IPS-20b (cell line): Measurements from ENCODE around the gene IL17B.

Experiments
- H3K27ac ChIP-seq: one replicate; pipeline ENCODE4 v1.5.1; 2013; ENCODE audit warnings: low read length
- H3K27me3 ChIP-seq: 2 replicates; pipeline ENCODE4 v1.6.1; 2013; ENCODE audit warnings: mild to moderate bottlenecking, low read length, inconsistent platforms; ENCODE audit not compliant: insufficient read depth
- H3K36me3 ChIP-seq: 2 replicates; pipeline ENCODE4 v1.6.1; 2013; ENCODE audit warnings: low read depth, mild to moderate bottlenecking, inconsistent platforms, low read length, moderate library complexity; ENCODE audit not compliant: insufficient read depth
- H3K4me1 ChIP-seq: 2 replicates; pipeline ENCODE4 v1.6.1; 2013; ENCODE audit warnings: mild to moderate bottlenecking, control low read depth, inconsistent platforms, low read length, moderate library complexity; ENCODE audit not compliant: insufficient read depth
- H3K4me3 ChIP-seq: 2 replicates; pipeline ENCODE4 v1.5.1; 2013; ENCODE audit warnings: mild to moderate bottlenecking, low read length, inconsistent platforms
- H3K9ac ChIP-seq: 2 replicates; pipeline ENCODE4 v1.6.1; 2013; ENCODE audit warnings: low read depth, mild to moderate bottlenecking, inconsistent platforms, low read length, moderate library complexity
- H3K9me3 ChIP-seq: 2 replicates; pipeline ENCODE4 v1.6.1; 2013; ENCODE audit warnings: mild to moderate bottlenecking, low read depth, low read length, inconsistent platforms; ENCODE audit not compliant: insufficient read depth

The IL17B gene

DNA sequence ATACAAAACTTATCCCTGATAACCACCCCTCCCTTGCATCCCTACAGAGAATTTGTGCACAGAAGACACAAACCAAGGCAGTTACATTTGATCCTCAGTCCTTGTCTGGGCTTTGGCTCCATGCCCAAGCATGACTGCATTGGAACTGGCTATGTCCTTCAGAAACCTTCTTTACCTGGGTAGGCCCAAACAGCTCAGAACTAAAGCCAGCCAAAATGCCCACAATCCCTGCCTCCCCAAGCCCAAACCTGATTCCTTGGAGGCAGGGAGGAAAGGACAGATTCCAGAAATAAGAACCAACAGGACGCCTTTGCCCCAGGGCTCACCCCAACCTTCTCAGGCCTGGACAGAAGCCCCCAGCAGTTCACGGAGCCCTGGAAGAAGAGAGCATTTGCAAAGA lies 8.2 kb downstream of the IL17B start:
- Histone ChIP-seq H3K36me3 (0 out of 2 replicates have a peak, but pooled peaks cover 3% of the 10 kb centered on the region), H3K4me1 (no peaks in the 10 kb centered on the region), H3K27ac (no peak overlapping the region), H3K4me3 (no peak overlapping the region), H3K9ac (no peak overlapping the region), H3K27me3 (no peaks in the 10 kb centered on the region), H3K9me3 (no peaks in the 10 kb centered on the region)

DNA sequence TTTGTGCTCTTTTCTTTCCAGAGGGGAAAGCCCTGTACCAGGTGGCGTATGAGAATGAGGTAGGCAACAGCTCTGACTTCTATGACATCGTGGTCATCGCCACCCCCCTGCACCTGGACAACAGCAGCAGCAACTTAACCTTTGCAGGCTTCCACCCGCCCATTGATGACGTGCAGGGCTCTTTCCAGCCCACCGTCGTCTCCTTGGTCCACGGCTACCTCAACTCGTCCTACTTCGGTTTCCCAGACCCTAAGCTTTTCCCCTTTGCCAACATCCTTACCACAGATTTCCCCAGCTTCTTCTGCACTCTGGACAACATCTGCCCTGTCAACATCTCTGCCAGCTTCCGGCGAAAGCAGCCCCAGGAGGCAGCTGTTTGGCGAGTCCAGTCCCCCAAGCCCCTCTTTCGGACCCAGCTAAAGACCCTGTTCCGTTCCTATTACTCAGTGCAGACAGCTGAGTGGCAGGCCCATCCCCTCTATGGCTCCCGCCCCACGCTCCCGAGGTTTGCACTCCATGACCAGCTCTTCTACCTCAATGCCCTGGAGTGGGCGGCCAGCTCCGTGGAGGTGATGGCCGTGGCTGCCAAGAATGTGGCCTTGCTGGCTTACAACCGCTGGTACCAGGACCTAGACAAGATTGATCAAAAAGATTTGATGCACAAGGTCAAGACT lies 11.0 kb downstream of the IL17B start:
- H3K9ac ChIP-seq: no peak overlapping the region

DNA sequence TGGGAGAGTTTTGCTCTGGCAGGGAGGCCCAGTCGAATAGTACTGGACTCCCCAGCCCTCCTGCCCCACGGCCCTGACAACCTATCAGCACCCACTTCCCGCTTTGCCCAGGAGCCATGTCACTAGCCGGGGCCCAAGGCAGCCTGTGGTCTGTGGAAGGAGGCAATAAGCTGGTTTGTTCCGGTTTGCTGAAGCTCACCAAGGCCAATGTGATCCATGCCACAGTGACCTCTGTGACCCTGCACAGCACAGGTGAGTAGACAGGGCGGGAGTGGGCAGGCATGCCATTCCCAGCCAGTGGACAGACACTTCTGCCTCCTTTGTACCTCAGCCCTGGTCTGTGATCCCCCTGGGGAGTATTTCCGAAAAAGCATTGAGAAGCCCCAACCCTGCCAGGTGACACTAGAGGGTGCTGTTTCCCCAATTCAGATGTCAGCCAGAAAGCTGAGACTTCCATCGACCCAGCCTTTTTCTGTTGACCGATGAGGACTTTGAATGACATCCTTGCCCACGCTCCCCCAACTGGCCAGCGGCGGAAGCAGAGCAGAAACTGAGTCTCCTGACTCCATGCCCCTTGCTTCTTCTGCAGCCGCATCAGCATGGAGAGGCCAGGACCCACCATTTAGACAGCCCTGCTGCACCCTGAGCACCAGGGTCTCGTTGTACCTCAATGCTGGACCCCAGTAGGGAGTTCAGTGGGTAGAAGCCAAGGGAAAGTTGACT lies 11.7 kb downstream of the IL17B start:
- H3K36me3 ChIP-seq: 0 out of 2 replicates have a peak, but pooled peaks cover 3% of the 10 kb centered on the region
- no peak overlapping the region for H3K9ac ChIP-seq
- no peaks in the 10 kb centered on the region for H3K9me3 ChIP-seq
- H3K27ac ChIP-seq: no peak overlapping the region
- H3K4me1 ChIP-seq: no peaks in the 10 kb centered on the region
- H3K27me3 ChIP-seq: no peaks in the 10 kb centered on the region
- no peak overlapping the region for H3K4me3 ChIP-seq

More for the DNA sequence above, 11.0 kb downstream of the IL17B start:
- Histone ChIP-seq H3K27ac (no peak overlapping the region), H3K9me3 (no peaks in the 10 kb centered on the region), H3K27me3 (no peaks in the 10 kb centered on the region), H3K36me3 (0 out of 2 replicates have a peak, but pooled peaks cover 3% of the 10 kb centered on the region), H3K4me1 (no peaks in the 10 kb centered on the region), H3K4me3 (no peak overlapping the region)

DNA sequence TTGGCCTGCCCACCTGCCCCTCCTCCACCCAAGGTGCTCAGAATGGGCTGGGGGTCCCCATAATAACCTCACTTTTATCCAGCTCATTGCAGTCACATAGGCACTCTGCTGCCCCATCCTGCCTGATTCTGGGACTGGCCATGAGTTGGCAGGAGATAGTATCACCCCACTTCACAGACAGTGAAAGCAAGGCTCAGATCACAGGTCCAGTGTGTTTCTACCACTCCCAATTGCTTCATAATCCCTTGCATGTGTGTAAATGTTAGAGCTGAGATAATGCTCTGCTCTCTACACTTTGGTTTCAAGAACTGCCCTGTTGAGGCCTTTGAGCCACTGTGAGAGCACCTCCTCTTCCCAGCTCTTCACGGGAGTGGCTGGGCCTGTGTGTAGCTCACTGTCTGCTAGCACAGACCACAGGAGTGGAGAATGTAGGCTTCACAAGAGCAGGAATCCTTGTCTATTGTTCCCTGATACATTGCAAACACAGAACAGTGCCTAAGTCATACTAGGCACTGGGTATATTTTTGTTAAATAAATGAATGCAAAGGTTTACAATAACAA lies 12.8 kb downstream of the IL17B start:
- no peak overlapping the region for H3K9ac ChIP-seq
- H3K4me3 ChIP-seq: no peak overlapping the region
- no peak overlapping the region for H3K27ac ChIP-seq
- 0 out of 2 replicates have a peak, but pooled peaks cover 3% of the 10 kb centered on the region for H3K36me3 ChIP-seq
- no peaks in the 10 kb centered on the region for H3K9me3 ChIP-seq
- H3K4me1 ChIP-seq: no peaks in the 10 kb centered on the region
- H3K27me3 ChIP-seq: no peaks in the 10 kb centered on the region

DNA sequence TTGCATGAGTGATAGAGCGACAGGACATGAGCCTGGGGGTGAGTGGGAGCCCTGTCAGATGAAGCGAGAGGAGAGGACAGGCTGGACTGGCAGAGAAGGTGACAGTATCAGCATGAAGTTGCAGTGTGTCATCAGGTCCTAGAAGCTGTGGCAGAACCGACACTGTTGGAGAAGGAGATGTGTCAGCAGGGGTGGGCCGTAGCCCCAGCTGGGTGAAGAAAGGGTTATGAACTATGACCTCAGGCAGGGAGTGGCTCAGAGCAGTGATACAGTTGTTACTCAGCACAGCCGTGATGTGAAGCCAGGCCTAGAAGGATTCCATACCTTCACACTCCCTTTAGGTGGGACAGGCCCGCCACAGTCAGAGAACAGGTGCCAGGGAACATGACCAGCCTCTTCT lies 13.7 kb downstream of the IL17B start:
- 0 out of 2 replicates have a peak, but pooled peaks cover 3% of the 10 kb centered on the region for H3K36me3 ChIP-seq
- no peak overlapping the region for H3K27ac ChIP-seq
- no peaks in the 10 kb centered on the region for H3K4me1 ChIP-seq
- no peaks in the 10 kb centered on the region for H3K27me3 ChIP-seq
- no peak overlapping the region for H3K9ac ChIP-seq
- H3K4me3 ChIP-seq: no peak overlapping the region
- H3K9me3 ChIP-seq: no peaks in the 10 kb centered on the region

DNA sequence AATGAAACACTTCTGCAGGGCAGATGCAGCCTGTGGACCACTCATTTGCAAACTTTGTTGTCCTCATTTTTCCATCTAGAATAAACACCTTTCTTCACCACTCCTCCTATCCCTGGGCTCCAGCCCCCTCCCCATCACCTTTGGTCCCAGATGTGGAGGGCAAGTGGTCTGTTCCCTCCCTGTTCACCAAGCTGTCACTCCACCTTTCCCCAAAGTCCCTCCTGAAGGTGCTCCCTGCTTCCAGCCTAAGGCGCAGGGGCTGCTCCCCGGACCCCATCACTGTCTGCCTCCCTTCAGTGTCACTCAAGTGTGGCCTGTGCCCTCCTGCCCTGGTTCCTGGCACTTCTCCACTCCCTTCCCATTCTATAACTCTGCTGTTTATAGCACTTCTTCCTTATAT lies 14.4 kb downstream of the IL17B start:
- H3K36me3 ChIP-seq: 0 out of 2 replicates have a peak, but pooled peaks cover 3% of the 10 kb centered on the region
- H3K9ac ChIP-seq: no peak overlapping the region
- no peaks in the 10 kb centered on the region for H3K4me1 ChIP-seq
- H3K4me3 ChIP-seq: no peak overlapping the region
- H3K27ac ChIP-seq: no peak overlapping the region
- no peaks in the 10 kb centered on the region for H3K27me3 ChIP-seq
- no peaks in the 10 kb centered on the region for H3K9me3 ChIP-seq

DNA sequence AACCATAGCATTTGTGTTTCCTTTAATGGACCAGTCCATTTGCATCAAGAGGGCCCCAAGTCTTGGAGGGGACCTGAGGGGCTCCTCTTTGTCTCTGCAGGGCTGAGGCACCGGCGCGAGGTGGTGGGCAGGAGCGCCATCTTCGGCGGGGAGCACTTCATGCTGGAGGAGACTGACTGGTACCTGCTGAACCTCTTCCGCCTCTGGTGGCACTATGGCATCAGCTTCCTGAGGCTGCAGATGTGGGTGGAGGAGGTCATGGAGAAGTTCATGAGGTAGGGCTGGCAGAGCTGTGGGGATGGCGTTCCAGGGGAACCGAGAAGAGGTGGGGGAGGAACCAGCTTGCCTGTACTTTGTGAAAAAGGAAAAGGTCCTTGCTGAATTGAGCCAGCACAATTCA lies 15.2 kb downstream of the IL17B start:
- no peak overlapping the region for H3K27ac ChIP-seq
- no peaks in the 10 kb centered on the region for H3K4me1 ChIP-seq
- 0 out of 2 replicates have a peak, but pooled peaks cover 3% of the 10 kb centered on the region for H3K36me3 ChIP-seq
- H3K9me3 ChIP-seq: no peaks in the 10 kb centered on the region
- H3K27me3 ChIP-seq: no peaks in the 10 kb centered on the region
- H3K9ac ChIP-seq: no peak overlapping the region
- H3K4me3 ChIP-seq: no peak overlapping the region

DNA sequence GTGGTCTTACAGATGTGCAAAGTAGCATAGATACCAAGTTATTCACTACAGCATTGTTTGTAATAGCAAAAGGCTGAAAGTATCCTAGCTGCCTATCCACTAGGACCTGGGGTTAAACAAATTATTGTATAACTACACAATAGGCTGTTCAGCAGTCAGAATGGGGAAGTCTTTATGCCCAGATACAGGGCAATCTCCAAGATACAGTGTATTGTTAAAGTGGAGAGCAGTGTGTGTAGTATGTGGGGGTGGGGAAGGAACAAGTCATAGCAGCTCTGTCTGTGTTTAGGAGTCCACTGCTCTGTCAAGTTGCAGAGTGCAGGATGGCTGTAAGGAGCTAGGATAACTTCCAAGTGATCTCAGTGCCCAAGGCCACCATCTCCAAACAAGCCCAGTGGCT lies 15.7 kb downstream of the IL17B start:
- no peaks in the 10 kb centered on the region for H3K4me1 ChIP-seq
- no peaks in the 10 kb centered on the region for H3K9me3 ChIP-seq
- H3K27me3 ChIP-seq: no peaks in the 10 kb centered on the region
- H3K9ac ChIP-seq: no peak overlapping the region
- 0 out of 2 replicates have a peak, but pooled peaks cover 2% of the 10 kb centered on the region for H3K36me3 ChIP-seq
- no peak overlapping the region for H3K4me3 ChIP-seq
- no peak overlapping the region for H3K27ac ChIP-seq

DNA sequence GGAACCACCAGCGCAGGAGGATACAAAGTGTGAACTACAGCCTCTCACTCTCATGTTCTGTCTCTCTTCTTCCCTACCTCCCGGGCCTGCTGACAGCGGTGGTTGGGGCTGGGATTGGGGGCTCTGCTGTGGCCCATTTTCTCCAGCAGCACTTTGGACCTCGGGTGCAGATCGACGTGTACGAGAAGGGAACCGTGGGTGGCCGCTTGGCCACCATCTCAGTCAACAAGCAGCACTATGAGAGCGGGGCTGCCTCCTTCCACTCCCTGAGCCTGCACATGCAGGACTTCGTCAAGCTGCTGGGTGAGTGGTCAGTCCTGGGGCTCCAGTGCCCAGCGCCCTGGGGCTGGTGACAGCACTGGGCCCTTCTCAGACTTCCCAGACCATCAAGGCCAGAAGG lies 16.6 kb downstream of the IL17B start:
- no peaks in the 10 kb centered on the region for H3K4me1 ChIP-seq
- no peak overlapping the region for H3K27ac ChIP-seq
- no peaks in the 10 kb centered on the region for H3K9me3 ChIP-seq
- no peaks in the 10 kb centered on the region for H3K27me3 ChIP-seq
- no peak overlapping the region for H3K4me3 ChIP-seq
- H3K36me3 ChIP-seq: no peaks in the 10 kb centered on the region
- H3K9ac ChIP-seq: no peak overlapping the region

DNA sequence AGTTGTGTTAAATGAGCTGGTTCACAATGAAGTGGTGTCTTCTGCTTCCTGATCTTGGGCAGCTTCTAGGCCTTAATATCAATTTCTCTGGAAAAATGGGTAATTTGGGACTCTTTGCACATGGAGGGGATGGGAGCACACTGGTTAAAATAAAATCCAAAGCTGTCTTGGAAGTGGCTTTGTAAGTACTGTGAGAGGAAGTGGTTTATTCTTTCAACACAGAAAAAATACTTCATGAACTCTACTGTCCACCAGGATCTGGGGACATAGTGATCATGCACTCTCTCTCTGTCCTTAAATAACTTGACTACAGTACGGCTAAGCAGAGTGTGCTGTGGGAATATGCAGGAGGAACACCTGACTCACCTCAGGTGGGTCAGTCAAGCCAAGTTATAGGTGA lies 18.8 kb downstream of the IL17B start:
- no peak overlapping the region for H3K9ac ChIP-seq
- no peak overlapping the region for H3K27ac ChIP-seq
- H3K4me1 ChIP-seq: no peaks in the 10 kb centered on the region
- H3K27me3 ChIP-seq: no peaks in the 10 kb centered on the region
- peaks cover 10% of the 10 kb centered on the region; the same call in 1 of the 2 replicates for H3K36me3 ChIP-seq
- no peaks in the 10 kb centered on the region for H3K9me3 ChIP-seq
- H3K4me3 ChIP-seq: no peak overlapping the region

DNA sequence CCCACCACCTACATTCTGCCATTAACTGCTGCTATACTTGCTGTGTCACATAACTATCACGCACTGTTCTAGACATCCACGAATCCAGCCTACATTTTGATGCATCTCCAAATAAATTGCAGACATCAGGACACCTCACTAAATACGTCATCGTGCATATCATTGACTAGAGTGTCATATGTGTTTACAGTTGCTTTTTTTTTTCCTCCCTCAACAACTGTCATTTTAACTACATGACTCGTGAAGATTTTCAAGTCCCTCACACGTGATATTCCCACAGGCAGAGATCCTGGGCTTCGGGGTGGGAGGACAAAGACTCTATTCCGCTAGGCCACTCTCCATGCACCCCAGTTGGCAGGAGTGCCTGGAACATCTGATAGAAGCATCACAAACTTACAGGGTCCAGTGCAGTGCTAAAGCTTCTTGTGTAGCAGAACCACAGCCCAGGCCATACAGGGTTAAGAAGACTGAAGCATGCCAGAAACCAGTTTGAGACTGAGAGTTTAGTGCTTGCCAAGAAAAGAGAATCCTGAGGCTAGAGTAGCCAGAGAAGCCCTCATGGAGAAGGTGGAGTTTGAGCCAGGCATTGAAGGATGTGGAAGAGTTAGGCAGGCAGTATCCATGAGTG lies 20.1 kb downstream of the IL17B start:
- Histone ChIP-seq H3K4me3 (peak overlapping the region; percentile 72), H3K27ac (no peak overlapping the region), H3K9ac (peak overlapping the region; percentile 85; the same call in 1 of the 2 replicates)

More for the DNA sequence above, 20.1 kb downstream of the IL17B start:
- Histone ChIP-seq H3K36me3 (peaks cover 21% of the 10 kb centered on the region; the same call in 1 of the 2 replicates), H3K27me3 (no peaks in the 10 kb centered on the region), H3K4me1 (no peaks in the 10 kb centered on the region), H3K9me3 (no peaks in the 10 kb centered on the region)
